ENCODE measurements around the gene CDK5RAP2.

CDK5RAP2 gene

GRCh38 chr9:120421977-120422376 is 158.0 kb downstream of the CDK5RAP2 start (continued):
- TF ChIP-seq ZNF221 (tag by site-specific recombination; IDR thresholded peaks at IDR 0.05; ENCODE audit: borderline replicate concordance) (no peak), INSM2 (tag by site-specific recombination; IDR thresholded peaks at IDR 0.05) (no peak), ZEB2 (tag by site-specific recombination; IDR thresholded peaks at IDR 0.05) (no peak), GFI1B (tag by site-specific recombination; IDR thresholded peaks at IDR 0.05) (no peak)

- H3K4me3 ChIP-seq (ENCODE audit: low read depth, low read length): no peak overlapping the region
- H3K4me1 ChIP-seq (ENCODE audit: control insufficient read depth, insufficient read depth, low read length): no peaks in the 10 kb centered on the region
- ChIA-PET POLR2A (no interaction called here), CTCF (interaction anchor here (0.6 to 1.2 kb wide), 2 partner anchors 11 to 14 kb away, joined by 3 to 5 read pairs; no protein-coding TSS in a partner anchor)
- no peaks in the 10 kb centered on the region for H3K9me3 ChIP-seq (ENCODE audit: control insufficient read depth, insufficient read depth, low read depth, low read length)
- TF ChIP-seq ZNF548 (tag by site-specific recombination; IDR thresholded peaks at IDR 0.05) (no peak), ZNF621 (tag by site-specific recombination; IDR thresholded peaks at IDR 0.05) (no peak), ZNF248 (tag by site-specific recombination; IDR thresholded peaks at IDR 0.05) (no peak), ZNF23 (tag by site-specific recombination; IDR thresholded peaks at IDR 0.05; ENCODE audit: borderline replicate concordance) (no peak), SETDB1 (IDR thresholded peaks at IDR 0.05; ENCODE audit: insufficient read length, low read length) (no peak), ZNF610 (tag by site-specific recombination; IDR thresholded peaks at IDR 0.05; ENCODE audit: borderline replicate concordance) (no peak), ZNF707 (tag by site-specific recombination; IDR thresholded peaks at IDR 0.05) (no peak), ZNF571 (tag by site-specific recombination; IDR thresholded peaks at IDR 0.05) (no peak), ZNF16 (tag by site-specific recombination; IDR thresholded peaks at IDR 0.05; ENCODE audit: low read depth) (no peak), HOXD13 (CRISPR knock-in tag; IDR thresholded peaks at IDR 0.05; ENCODE audit: borderline replicate concordance) (no peak), ZNF140 (tag by site-specific recombination; IDR thresholded peaks at IDR 0.05) (no peak), ZNF221 (tag by site-specific recombination; IDR thresholded peaks at IDR 0.05; ENCODE audit: borderline replicate concordance) (no peak), ZNF121 (tag by site-specific recombination; IDR thresholded peaks at IDR 0.05) (no peak), ZNF302 (tag by site-specific recombination; IDR thresholded peaks at IDR 0.05; ENCODE audit: low read depth) (no peak), WT1 (tag by site-specific recombination; IDR thresholded peaks at IDR 0.05) (no peak), SP7 (tag by site-specific recombination; IDR thresholded peaks at IDR 0.05) (no peak)
- TF ChIP-seq, protein P1, sequence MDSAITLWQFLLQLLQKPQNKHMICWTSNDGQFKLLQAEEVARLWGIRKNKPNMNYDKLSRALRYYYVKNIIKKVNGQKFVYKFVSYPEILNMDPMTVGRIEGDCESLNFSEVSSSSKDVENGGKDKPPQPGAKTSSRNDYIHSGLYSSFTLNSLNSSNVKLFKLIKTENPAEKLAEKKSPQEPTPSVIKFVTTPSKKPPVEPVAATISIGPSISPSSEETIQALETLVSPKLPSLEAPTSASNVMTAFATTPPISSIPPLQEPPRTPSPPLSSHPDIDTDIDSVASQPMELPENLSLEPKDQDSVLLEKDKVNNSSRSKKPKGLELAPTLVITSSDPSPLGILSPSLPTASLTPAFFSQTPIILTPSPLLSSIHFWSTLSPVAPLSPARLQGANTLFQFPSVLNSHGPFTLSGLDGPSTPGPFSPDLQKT (IDR thresholded peaks at IDR 0.05; ENCODE audit: borderline replicate concordance, low read depth, low read length): no peak
- TF ChIP-seq, protein P2, sequence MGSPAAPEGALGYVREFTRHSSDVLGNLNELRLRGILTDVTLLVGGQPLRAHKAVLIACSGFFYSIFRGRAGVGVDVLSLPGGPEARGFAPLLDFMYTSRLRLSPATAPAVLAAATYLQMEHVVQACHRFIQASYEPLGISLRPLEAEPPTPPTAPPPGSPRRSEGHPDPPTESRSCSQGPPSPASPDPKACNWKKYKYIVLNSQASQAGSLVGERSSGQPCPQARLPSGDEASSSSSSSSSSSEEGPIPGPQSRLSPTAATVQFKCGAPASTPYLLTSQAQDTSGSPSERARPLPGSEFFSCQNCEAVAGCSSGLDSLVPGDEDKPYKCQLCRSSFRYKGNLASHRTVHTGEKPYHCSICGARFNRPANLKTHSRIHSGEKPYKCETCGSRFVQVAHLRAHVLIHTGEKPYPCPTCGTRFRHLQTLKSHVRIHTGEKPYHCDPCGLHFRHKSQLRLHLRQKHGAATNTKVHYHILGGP (tag by site-specific recombination; IDR thresholded peaks at IDR 0.05): no peak
- H3K27ac ChIP-seq (ENCODE audit: extremely low read depth, low read depth, low read length): no peak overlapping the region
- H3K36me3 ChIP-seq (ENCODE audit: control insufficient read depth in 2 of 2, insufficient read depth in 1 of 2, low read length in 2 of 2): peaks cover 5 to 64% of the 10 kb centered on the region in 2 experiments; a peak in 1 of 3 replicates
Measured at GRCh38 chr9:120418315-120418714, 161.7 kb downstream of the CDK5RAP2 start.
